Peyer's patch (tissue), 4 donors: ENCODE results near the gene TEX264.

Experiments
- CTCF ChIP-seq, 6 experiments: fragments of 450-650 bp in 4 of 6; fragments of 200-600 bp in 2 of 6; sonication (generic) in 1 of 6; IDR thresholded peaks; one replicate each; pipeline ENCODE4 v1.5.1; 2017 to 2019; ENCODE audit warnings: antibody characterized with exemption in 6 of 6, mild to moderate bottlenecking in 3 of 6, moderate library complexity in 1 of 6
- POLR2A ChIP-seq, 2 donors: fragments of 450-650 bp; IDR thresholded peaks; one replicate each; pipeline ENCODE4 v1.5.1; 2017; ENCODE audit warnings: antibody characterized with exemption in 2 of 2, mild to moderate bottlenecking in 2 of 2, moderate library complexity in 2 of 2

- TF ChIP-seq CTCF (IDR thresholded peaks at IDR 0.05) = no peak
- no peak for TF ChIP-seq POLR2A (IDR thresholded peaks at IDR 0.05)
These were observed 46.4 kb downstream of the TEX264 start for GRCh38 chr3:51717446-51717845.
